ENCODE measurements around the gene POC1B.

POC1B gene

GRCh38 chr12:89525824-89526770 lies at the start of gene POC1B:
Gene POC1B, minus strand, starts transcription at chr12:89526047. Its CDS starts 152 bp downstream, at chr12:89525895.
- DNase-seq (ENCODE audit: low read depth in 2 of 2) = peak; percentile 51 to 67

GRCh38 chr12:89575374-89575773 lies 49.5 kb upstream of the POC1B start:
- DNase-seq (ENCODE audit: low read depth in 2 of 2) = no peak

GRCh38 chr12:89574736-89575208 lies 48.9 kb upstream of the POC1B start:
- DNase-seq (ENCODE audit: low read depth in 2 of 2) = no peak

GRCh38 chr12:89573051-89573810 lies 47.4 kb upstream of the POC1B start:
- DNase-seq (ENCODE audit: low read depth in 2 of 2) = no peak

- no peak for DNase-seq (ENCODE audit: low read depth in 2 of 2)
Observed at GRCh38 chr12:89571491-89572195, 45.8 kb upstream of the POC1B start.

- no peak for DNase-seq (ENCODE audit: low read depth in 2 of 2)
Observed at GRCh38 chr12:89568484-89568883, 42.6 kb upstream of the POC1B start.

GRCh38 chr12:89567691-89568239 lies 41.9 kb upstream of the POC1B start:
- DNase-seq (ENCODE audit: low read depth in 2 of 2) = no peak

GRCh38 chr12:89566615-89567014 lies 40.8 kb upstream of the POC1B start:
- DNase-seq (ENCODE audit: low read depth in 2 of 2) = no peak

GRCh38 chr12:89565002-89565401 lies 39.2 kb upstream of the POC1B start:
- no peak for DNase-seq (ENCODE audit: low read depth in 2 of 2)

GRCh38 chr12:89559753-89560152 lies 33.9 kb upstream of the POC1B start:
- no peak for DNase-seq (ENCODE audit: low read depth in 2 of 2)

GRCh38 chr12:89556976-89557375 lies 31.1 kb upstream of the POC1B start:
- DNase-seq (ENCODE audit: low read depth in 2 of 2) = no peak

GRCh38 chr12:89552376-89552775 lies 26.5 kb upstream of the POC1B start:
- DNase-seq (ENCODE audit: low read depth in 2 of 2) = no peak

- no peak for DNase-seq (ENCODE audit: low read depth in 2 of 2)
Observed at GRCh38 chr12:89551747-89552146, 25.9 kb upstream of the POC1B start.

GRCh38 chr12:89547101-89547500 lies 21.3 kb upstream of the POC1B start:
- no peak for DNase-seq (ENCODE audit: low read depth in 2 of 2)

GRCh38 chr12:89546151-89546550 lies 20.3 kb upstream of the POC1B start:
- no peak for DNase-seq (ENCODE audit: low read depth in 2 of 2)

- DNase-seq (ENCODE audit: low read depth in 2 of 2) = no peak
Observed at GRCh38 chr12:89544681-89545184, 18.9 kb upstream of the POC1B start.

- DNase-seq (ENCODE audit: low read depth in 2 of 2) = no peak
Observed at GRCh38 chr12:89544022-89544421, 18.2 kb upstream of the POC1B start.

- peak; percentile 27 to 53 for DNase-seq (ENCODE audit: low read depth in 2 of 2)
Observed at GRCh38 chr12:89542912-89543592, 17.2 kb upstream of the POC1B start.

- no peak for DNase-seq (ENCODE audit: low read depth in 2 of 2)
Observed at GRCh38 chr12:89542236-89542635, 16.4 kb upstream of the POC1B start.

- DNase-seq (ENCODE audit: low read depth in 2 of 2) = no peak
Observed at GRCh38 chr12:89540586-89540985, 14.7 kb upstream of the POC1B start.

Measured in stimulated activated CD4-positive, alpha-beta T cell treated with anti-CD3 and anti-CD28 coated beads, Interleukin-1b, Interleukin-23, amount 100 ng/mL, for 4 hours (primary cell).